ENCODE results near the gene BSX.

The BSX gene

GRCh38 chr11:122954455-122954854, 27.2 kb downstream of the BSX start:
- no peak for DNase-seq (ENCODE audit: low spot score)

GRCh38 chr11:122951211-122951610, 30.4 kb downstream of the BSX start:
- no peak for DNase-seq (ENCODE audit: low spot score)

- DNase-seq (ENCODE audit: low spot score): no peak
Measured at GRCh38 chr11:122938557-122938956, 43.1 kb downstream of the BSX start.

DNA sequence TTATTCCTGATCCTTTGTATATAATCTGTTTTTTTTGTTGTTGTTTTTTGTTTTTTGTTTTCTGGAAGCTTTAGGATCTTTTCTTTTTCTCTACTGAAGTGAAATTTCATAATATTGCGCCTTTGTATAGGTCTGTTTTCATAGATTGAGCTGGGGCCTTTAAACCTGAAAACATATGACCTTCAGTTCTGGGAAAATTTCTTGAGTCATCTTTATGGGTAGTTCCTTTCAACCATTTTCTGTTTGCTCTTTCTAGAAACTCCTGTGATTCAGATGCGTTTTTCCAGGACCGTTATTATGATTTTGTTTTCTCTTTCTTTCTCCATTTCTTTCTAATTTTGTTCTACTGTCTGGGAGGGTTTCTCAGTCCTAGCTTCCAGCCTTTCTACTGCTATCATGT, 43.7 kb downstream of the BSX start:
- no peak for DNase-seq (ENCODE audit: low spot score)

DNA sequence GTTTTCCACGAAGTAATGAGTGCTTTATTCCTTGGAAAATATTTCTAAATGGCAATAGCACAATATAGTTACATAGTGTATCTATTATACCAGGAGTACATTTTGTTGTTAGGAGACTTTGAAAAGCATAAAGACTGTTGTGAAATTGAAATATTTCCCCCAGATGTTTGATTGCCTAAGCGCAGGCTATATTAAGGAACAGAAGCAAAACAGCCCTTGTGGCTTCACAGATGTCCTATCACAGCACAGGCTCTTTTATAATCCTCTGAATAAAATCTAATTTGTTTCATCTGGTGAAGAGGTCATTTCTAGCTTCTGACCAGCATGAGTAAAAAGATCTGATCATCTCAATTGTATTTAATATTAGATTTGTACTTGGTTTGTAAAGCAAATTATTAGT, 48.2 kb downstream of the BSX start:
- peak; percentile 37 for DNase-seq (ENCODE audit: low spot score)

DNA sequence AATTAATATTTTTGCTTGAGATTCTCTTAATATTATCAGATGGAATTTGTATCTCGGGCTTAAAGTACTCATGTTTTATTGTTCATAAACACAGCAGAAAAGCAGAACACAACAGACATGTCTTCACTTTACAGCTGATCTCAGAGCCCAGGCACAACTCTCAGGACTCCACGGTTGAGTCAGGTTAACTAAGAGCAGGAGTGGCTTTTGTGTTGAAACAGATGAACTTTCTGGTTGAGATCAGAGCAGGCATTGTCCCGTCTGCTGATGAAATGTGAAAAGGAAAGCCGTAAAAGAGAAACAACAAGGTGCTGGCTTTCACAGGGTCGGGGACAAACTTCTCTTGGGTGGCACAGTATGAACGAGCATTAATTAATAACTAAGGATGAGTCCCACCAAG, 50.1 kb downstream of the BSX start:
- DNase-seq (ENCODE audit: low spot score): no peak
